PFSK-1 (cell line): Measurements from ENCODE around the gene CUEDC1.

Experiments used
- POLR2AphosphoS5 ChIP-seq: IDR thresholded peaks from 2 replicates; pipeline ENCODE4 v1.6.1; 2012; ENCODE audit warnings: low read depth, mild to moderate bottlenecking, control low read depth, low read length, moderate library complexity
- TF ChIP-seq, protein P1 (sequence below), 2 experiments: IDR thresholded peaks; 2 replicates each; pipeline versions ENCODE4 v1.6.1 to v1.8.0; 2011 to 2012; ENCODE audit warnings: low read depth in 2 of 2, low read length in 2 of 2, control low read depth in 1 of 2, inconsistent platforms in 1 of 2, mild to moderate bottlenecking in 1 of 2, moderate library complexity in 1 of 2; ENCODE audit not compliant: insufficient read depth in 1 of 2

DNA sequence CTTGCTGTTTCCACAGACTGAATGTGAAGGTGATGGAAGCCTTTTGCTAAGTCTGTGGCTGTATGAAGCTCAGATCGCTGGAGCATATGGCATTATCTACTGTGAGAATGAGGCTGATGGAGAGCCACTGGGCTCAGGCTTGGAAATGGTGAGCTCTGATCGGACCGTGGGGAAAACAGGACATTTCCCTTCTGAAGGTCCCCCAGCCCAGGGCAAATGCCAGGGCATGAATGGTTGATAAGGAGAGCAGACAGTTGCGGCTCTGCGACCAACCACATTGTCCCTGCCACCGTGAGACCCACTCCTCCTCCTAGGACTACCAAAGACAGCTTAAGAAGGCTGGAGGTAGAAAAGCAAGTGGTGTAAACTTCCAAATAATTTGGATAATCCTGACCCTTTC, 4.7 kb upstream of the CUEDC1 start:
- no peak for TF ChIP-seq POLR2AphosphoS5
- TF ChIP-seq, protein P1, sequence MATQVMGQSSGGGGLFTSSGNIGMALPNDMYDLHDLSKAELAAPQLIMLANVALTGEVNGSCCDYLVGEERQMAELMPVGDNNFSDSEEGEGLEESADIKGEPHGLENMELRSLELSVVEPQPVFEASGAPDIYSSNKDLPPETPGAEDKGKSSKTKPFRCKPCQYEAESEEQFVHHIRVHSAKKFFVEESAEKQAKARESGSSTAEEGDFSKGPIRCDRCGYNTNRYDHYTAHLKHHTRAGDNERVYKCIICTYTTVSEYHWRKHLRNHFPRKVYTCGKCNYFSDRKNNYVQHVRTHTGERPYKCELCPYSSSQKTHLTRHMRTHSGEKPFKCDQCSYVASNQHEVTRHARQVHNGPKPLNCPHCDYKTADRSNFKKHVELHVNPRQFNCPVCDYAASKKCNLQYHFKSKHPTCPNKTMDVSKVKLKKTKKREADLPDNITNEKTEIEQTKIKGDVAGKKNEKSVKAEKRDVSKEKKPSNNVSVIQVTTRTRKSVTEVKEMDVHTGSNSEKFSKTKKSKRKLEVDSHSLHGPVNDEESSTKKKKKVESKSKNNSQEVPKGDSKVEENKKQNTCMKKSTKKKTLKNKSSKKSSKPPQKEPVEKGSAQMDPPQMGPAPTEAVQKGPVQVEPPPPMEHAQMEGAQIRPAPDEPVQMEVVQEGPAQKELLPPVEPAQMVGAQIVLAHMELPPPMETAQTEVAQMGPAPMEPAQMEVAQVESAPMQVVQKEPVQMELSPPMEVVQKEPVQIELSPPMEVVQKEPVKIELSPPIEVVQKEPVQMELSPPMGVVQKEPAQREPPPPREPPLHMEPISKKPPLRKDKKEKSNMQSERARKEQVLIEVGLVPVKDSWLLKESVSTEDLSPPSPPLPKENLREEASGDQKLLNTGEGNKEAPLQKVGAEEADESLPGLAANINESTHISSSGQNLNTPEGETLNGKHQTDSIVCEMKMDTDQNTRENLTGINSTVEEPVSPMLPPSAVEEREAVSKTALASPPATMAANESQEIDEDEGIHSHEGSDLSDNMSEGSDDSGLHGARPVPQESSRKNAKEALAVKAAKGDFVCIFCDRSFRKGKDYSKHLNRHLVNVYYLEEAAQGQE (IDR thresholded peaks at IDR 0.05; ENCODE audit: insufficient read depth in 1 of 2, low read depth in 2 of 2, low read length in 2 of 2), result no peak
